Adrenal gland (tissue), 12 donors: ENCODE results near the gene SLC34A3. TPM values are rescaled to one million over a fixed set of nuclear protein-coding genes. Genes with fewer than 3 reads are reported as not detected.

Source experiments
- DNase-seq, 7 donors: peaks; one replicate each; pipeline ENCODE4 v3.0.0-alpha.2; 2019 to 2020
- H3K27ac ChIP-seq, 5 donors: fragments of 200-600 bp; sonication (generic) in 4 of 5; 1 replicate in 3 of 5; 2 replicates in 2 of 5; pipeline versions ENCODE4 v1.5.1 to v1.8.0; 2016 to 2020; ENCODE audit warnings: mild to moderate bottlenecking in 1 of 5
- H3K27me3 ChIP-seq: fragments of 200-600 bp; 2 replicates; pipeline ENCODE4 v1.8.0; 2021
- H3K36me3 ChIP-seq, 2 donors: fragments of 200-600 bp; replicated peaks in 1 of 2; 1 replicate in 1 of 2; 2 replicates in 1 of 2; pipeline versions ENCODE4 v1.5.1 to v1.8.0; 2018 to 2022
- H3K4me1 ChIP-seq, 2 donors: fragments of 200-600 bp; replicated peaks in 1 of 2; 1 replicate in 1 of 2; 2 replicates in 1 of 2; pipeline versions ENCODE4 v1.5.1 to v1.8.0; 2018 to 2021
- H3K4me3 ChIP-seq, 4 donors: fragments of 200-600 bp; sonication (generic) in 3 of 4; one replicate each; pipeline ENCODE4 v1.5.1; 2016 to 2018
- H3K9me3 ChIP-seq, 3 donors: fragments of 200-600 bp; sonication (generic) in 1 of 3; replicated peaks in 1 of 3; 1 replicate in 2 of 3; 2 replicates in 1 of 3; pipeline versions ENCODE4 v1.5.1 to v1.8.0; 2016 to 2021
- CTCF ChIP-seq, 6 experiments: fragments of 450-650 bp in 4 of 6; fragments of 200-600 bp in 2 of 6; sonication (generic) in 1 of 6; IDR thresholded peaks; 1 replicate in 5 of 6; 2 replicates in 1 of 6; pipeline versions ENCODE4 v1.5.1 to v1.8.0; 2016 to 2021; ENCODE audit warnings: antibody characterized with exemption in 6 of 6, mild to moderate bottlenecking in 2 of 6, moderate library complexity in 1 of 6
- POLR2A ChIP-seq, 2 donors: fragments of 450-650 bp; IDR thresholded peaks; one replicate each; pipeline ENCODE4 v1.6.1; 2017; ENCODE audit warnings: antibody characterized with exemption in 2 of 2, mild to moderate bottlenecking in 2 of 2, moderate library complexity in 1 of 2
- WGBS, 4 donors: extraction: QIAGEN DNeasy Blood & Tissue Kit in 2 of 4; methylation state at CpG; one replicate each; pipeline versions ENCODE4 v1.1.5 to v1.1.7; 2013 to 2017; 5-methylcytosine and 5-hydroxymethylcytosine counted together
- intact Hi-C, 2 donors: fragments of 100-400 bp; cut with DNase I; formaldehyde crosslinking; loops; one replicate each; pipeline versions ENCODE4 v1.14.1 to v1.15.0; 2022 to 2023
- polyA plus RNA-seq, 3 donors: library from polyadenylated mRNA; stranded (reverse); fragments of 200-250 nt in 2 of 3; fragments of 350-450 nt in 1 of 3; fragmentation: Illumina TruSeq in 1 of 3; extraction: RNeasy Lipid Tissue Mini Kit (QIAGEN cat#74804) in 1 of 3; gene quantifications; one replicate each; pipeline ENCODE4 v1.2.3, GENCODE V29; 2013 to 2014
- total RNA-seq, 9 donors: library from RNA; depleted of rRNA in 4 of 9; stranded (reverse); fragments of >200 nt in 4 of 9; fragments of 120-200 nt in 1 of 9; fragmentation: NEBNext Ultra II Directional in 1 of 9; extraction: Animal tissue kit (Norgen Biotek cat#: 25700) in 1 of 9; gene quantifications; one replicate each; pipeline versions ENCODE4 v1.1.0 to v1.2.4, GENCODE V29; 2013 to 2023
- donor health status: healthy with polysubstance abuse.
- donor health status: Bipolar disorder and iron deficiency.
- donor health status: DM: yes; HTN: yes; CAD: no.
- donor health status: DM: no; HTN: no; CAD: no.
- donor health status: DM: no; HTN: no; CAD: no.
- donor health status: DM: yes; HTN: yes; CAD: no.

SLC34A3 gene
- total and polyA plus RNA-seq, 12 donors = not detected

- no peak overlapping the region for H3K4me3 ChIP-seq
- H3K27me3 ChIP-seq = no peaks in the 10 kb centered on the region
- no peak for DNase-seq
- intact Hi-C loops = no loop called here
- peaks cover 14 to 27% of the 10 kb centered on the region in 2 donors for H3K4me1 ChIP-seq
- TF ChIP-seq CTCF (IDR thresholded peaks at IDR 0.05) = no peak
- TF ChIP-seq POLR2A (IDR thresholded peaks at IDR 0.05) = no peak
- no peaks in the 10 kb centered on the region for H3K9me3 ChIP-seq
- no peak overlapping the region for H3K27ac ChIP-seq
- no peaks in the 10 kb centered on the region for H3K36me3 ChIP-seq
- WGBS, 4 donors = 85 to 91% (median 89%) methylated on average over 10 to 22 of the region's 22 CpGs
Measured at GRCh38 chr9:137251490-137252268, 21.0 kb downstream of the SLC34A3 start.

DNA sequence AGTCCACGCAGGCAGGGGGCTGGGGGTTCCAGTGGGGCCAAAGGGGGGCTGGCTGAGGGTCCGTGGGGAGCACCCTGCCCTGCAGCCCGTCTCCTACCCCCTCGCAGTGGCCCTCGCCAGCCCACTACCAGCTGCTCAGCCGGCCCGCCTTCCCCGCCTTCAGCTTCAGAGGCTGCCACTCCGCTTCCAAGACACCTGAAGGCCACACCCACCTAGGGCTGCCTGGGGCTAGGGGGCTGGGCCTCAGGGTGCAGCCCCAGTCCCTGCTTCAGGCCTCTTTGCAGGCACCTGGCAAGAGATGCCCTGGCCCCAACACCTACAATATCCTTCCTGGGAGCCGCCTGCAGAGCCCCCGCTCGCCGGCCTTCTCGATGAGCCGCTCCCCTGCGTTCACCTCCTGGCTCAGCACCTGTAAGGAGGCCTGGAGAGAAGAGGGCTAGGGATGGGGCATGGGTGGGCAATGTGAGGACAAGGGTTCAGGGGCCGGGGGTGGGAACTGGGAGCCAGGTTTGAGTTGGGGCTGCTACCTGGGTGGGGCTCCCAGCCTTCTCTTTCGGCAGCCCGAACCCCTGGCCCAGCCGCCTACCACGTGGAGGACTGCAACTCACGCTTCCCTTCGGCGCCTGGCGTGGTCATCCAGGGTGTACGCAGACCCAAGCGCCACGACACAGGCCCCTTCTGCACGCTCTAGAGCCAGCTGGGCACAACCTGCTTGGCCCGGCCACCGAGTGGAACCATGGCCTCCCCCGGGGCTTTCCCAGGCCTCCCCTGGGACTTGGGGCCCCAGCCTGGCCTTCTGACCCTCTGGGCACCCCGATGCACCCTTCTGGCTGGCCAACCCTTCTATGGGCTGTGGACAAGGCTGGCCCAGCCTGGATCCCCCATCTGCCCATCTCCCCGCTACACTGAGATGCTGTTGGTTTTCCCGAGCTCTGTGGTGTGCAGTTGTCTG, 22.1 kb downstream of the SLC34A3 start:
- peaks cover 14 to 31% of the 10 kb centered on the region in 2 donors for H3K4me1 ChIP-seq
- DNase-seq = no peak
- TF ChIP-seq POLR2A (IDR thresholded peaks at IDR 0.05) = no peak
- TF ChIP-seq CTCF (IDR thresholded peaks at IDR 0.05) = no peak
- intact Hi-C loops = no loop called here
- no peak overlapping the region for H3K4me3 ChIP-seq
- H3K27me3 ChIP-seq = no peaks in the 10 kb centered on the region
- no peaks in the 10 kb centered on the region for H3K9me3 ChIP-seq
- H3K36me3 ChIP-seq = peaks cover 0 to 2% of the 10 kb centered on the region in 2 donors
- WGBS, 4 donors = 86 to 100% (median 94%) methylated on average over 13 to 35 of the region's 35 CpGs
- no peak overlapping the region for H3K27ac ChIP-seq

DNA sequence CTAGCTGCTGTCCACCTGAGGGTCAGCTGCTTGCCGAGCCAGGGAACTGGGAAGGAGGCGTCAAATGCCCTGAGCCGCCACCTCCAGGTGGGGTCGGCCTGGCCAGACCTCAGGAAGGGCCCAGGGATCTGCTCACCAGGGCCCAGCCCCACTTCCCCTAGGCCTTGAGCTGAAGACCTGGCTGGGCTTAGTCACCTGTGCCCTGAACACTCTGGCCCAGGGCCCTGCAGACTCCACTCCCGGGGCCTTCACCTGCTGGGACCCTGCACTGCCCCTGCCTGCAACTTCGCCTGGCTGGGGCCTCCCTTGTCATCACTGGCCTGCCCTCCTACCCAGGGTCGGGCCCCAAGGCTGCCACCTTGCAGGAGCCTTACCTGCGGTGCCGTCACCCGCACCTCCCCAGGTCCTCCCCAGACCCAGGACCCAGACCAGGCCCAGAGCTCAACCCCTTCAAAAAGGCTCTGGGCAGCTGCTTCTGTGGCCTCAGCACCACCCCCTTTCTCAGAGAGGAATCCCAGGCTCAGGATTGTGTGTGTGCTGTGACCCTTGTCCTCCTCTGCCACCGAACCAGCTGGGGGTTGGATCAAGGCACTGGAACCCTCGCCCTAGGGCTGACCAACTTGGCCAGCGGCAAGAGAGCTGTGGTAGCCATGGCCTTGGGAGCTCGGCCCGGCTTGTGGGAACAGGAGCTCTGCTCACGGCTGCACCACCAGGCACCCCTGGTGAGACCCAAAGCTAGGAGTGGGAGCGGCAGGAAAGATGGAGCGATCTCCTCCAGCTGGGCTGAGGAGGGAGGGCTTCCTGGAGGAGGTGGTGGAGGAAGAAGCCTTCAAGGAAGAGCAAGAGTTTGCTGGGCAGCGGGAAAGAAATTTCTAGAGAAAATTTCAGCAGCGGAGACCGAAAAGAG, 23.3 kb downstream of the SLC34A3 start:
- WGBS, 4 donors = 33 to 60% (median 48%) methylated on average over 11 to 21 of the region's 21 CpGs
- Histone ChIP-seq H3K4me3 (peak overlapping the region in 2 of 4 donors; percentile 44 to 99), H3K27me3 (no peaks in the 10 kb centered on the region), H3K4me1 (peaks cover 14 to 31% of the 10 kb centered on the region in 2 donors), H3K27ac (peak overlapping the region in 2 of 5 donors; percentile 65 to 88), H3K9me3 (no peaks in the 10 kb centered on the region), H3K36me3 (peaks cover 0 to 10% of the 10 kb centered on the region in 2 donors)
- peak in 5 of 7 donors; percentile 49 to 68 (median 62) for DNase-seq
- TF ChIP-seq POLR2A (IDR thresholded peaks at IDR 0.05) (no peak), CTCF (IDR thresholded peaks at IDR 0.05) (no peak)
- intact Hi-C loops = no loop called here
